ENCODE data around the gene ZC3H6.

ZC3H6 gene

DNA sequence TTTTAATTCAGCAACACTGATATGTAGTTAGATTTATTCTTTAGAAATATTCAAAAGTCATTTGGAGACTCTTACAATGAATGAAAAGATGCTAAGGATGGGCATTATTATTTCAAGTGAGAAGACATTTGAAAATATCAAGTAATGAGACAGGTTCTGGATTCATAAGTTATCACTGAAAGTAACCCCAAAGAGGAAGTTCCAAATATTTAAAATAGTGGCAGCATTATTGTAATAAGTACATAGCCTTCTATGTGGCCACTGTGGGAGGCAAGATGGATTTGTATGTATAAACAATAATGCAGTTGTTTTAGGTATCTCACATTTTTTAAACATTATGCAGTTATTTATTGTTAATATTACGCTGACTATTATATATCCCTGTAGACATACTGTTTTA lies 29.7 kb downstream of the ZC3H6 start:
- Histone ChIP-seq H3K27ac (ENCODE audit: low read depth, low read length) (no peak overlapping the region), H3K36me3 (ENCODE audit: insufficient read depth, low read length) (peaks cover 10% of the 10 kb centered on the region; the same call in 1 of the 2 replicates), H3K9ac (ENCODE audit: low read depth, low read length) (no peak overlapping the region), H3K4me1 (ENCODE audit: insufficient read depth, low read length) (no peaks in the 10 kb centered on the region), H3K9me3 (ENCODE audit: insufficient read depth, low read depth, low read length) (no peaks in the 10 kb centered on the region), H3K4me3 (ENCODE audit: low read length) (no peak overlapping the region), H3K27me3 (ENCODE audit: insufficient read depth, low read length) (no peaks in the 10 kb centered on the region)
- no CpG with 5 or more reads among the region's 1 CpG for WGBS

- H3K4me3 ChIP-seq (ENCODE audit: low read length), result no peak overlapping the region
- no peaks in the 10 kb centered on the region for H3K9me3 ChIP-seq (ENCODE audit: insufficient read depth, low read depth, low read length)
- peaks cover 2% of the 10 kb centered on the region; the same call in 1 of the 2 replicates for H3K36me3 ChIP-seq (ENCODE audit: insufficient read depth, low read length)
- no peak overlapping the region for H3K27ac ChIP-seq (ENCODE audit: low read depth, low read length)
- H3K4me1 ChIP-seq (ENCODE audit: insufficient read depth, low read length), result no peaks in the 10 kb centered on the region
- H3K9ac ChIP-seq (ENCODE audit: low read depth, low read length), result no peak overlapping the region
- H3K27me3 ChIP-seq (ENCODE audit: insufficient read depth, low read length), result no peaks in the 10 kb centered on the region
These were observed 35.5 kb downstream of the ZC3H6 start for GRCh38 chr2:112310906-112311305.

DNA sequence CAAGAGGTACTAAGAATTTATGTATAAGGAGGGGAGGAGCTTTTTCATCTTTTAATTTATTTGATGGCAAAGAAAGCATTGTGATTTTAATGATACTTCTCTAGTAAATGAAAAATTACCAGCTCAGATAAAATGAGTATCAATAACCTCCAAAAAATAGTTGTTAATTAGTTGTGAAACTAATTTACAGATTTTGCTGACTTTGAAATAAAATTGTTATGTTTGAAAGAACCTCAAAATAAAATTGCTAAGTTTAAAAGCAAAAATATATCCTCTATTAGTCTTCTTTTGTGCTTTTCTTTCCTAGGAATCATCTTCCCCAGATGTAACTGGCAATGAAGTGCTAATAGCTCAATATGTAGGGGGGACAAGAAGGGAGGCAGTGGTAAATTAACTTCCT lies 36.5 kb downstream of the ZC3H6 start:
- Histone ChIP-seq H3K27me3 (ENCODE audit: insufficient read depth, low read length) (no peaks in the 10 kb centered on the region), H3K9me3 (ENCODE audit: insufficient read depth, low read depth, low read length) (no peaks in the 10 kb centered on the region), H3K27ac (ENCODE audit: low read depth, low read length) (no peak overlapping the region), H3K4me3 (ENCODE audit: low read length) (no peak overlapping the region), H3K36me3 (ENCODE audit: insufficient read depth, low read length) (peaks cover 2% of the 10 kb centered on the region; the same call in 1 of the 2 replicates), H3K4me1 (ENCODE audit: insufficient read depth, low read length) (no peaks in the 10 kb centered on the region), H3K9ac (ENCODE audit: low read depth, low read length) (no peak overlapping the region)

GRCh38 chr2:112312821-112313220 lies 37.4 kb downstream of the ZC3H6 start:
- H3K36me3 ChIP-seq (ENCODE audit: insufficient read depth, low read length), result peaks cover 2% of the 10 kb centered on the region; the same call in 1 of the 2 replicates
- 100% methylated on average over 1 of the region's 2 CpGs for WGBS
- no peak overlapping the region for H3K27ac ChIP-seq (ENCODE audit: low read depth, low read length)
- H3K27me3 ChIP-seq (ENCODE audit: insufficient read depth, low read length), result no peaks in the 10 kb centered on the region
- no peaks in the 10 kb centered on the region for H3K9me3 ChIP-seq (ENCODE audit: insufficient read depth, low read depth, low read length)
- no peaks in the 10 kb centered on the region for H3K4me1 ChIP-seq (ENCODE audit: insufficient read depth, low read length)
- no peak overlapping the region for H3K4me3 ChIP-seq (ENCODE audit: low read length)
- no peak overlapping the region for H3K9ac ChIP-seq (ENCODE audit: low read depth, low read length)

DNA sequence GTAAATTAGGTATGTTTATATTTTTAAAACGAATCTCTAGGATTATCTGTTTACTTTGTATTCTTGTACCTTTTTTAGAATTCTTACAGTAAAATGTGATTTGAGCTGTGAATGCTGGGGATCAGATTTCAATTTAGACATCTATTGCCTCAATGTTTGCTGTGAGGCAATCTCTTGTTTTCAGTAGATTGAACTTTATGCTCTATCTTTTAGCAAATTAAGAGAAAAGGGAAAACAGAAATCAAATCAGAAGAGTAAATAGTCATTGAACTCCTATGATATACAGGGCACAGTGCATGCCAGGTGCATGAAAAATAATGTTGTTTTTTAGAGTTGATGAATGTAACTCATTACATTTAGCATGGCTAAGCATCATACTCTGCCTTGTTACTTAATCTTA lies 39.5 kb downstream of the ZC3H6 start:
- H3K9me3 ChIP-seq (ENCODE audit: insufficient read depth, low read depth, low read length), result no peaks in the 10 kb centered on the region
- no peak overlapping the region for H3K27ac ChIP-seq (ENCODE audit: low read depth, low read length)
- no peaks in the 10 kb centered on the region for H3K27me3 ChIP-seq (ENCODE audit: insufficient read depth, low read length)
- H3K36me3 ChIP-seq (ENCODE audit: insufficient read depth, low read length), result peaks cover 2% of the 10 kb centered on the region; the same call in 1 of the 2 replicates
- H3K4me1 ChIP-seq (ENCODE audit: insufficient read depth, low read length), result no peaks in the 10 kb centered on the region
- H3K4me3 ChIP-seq (ENCODE audit: low read length), result no peak overlapping the region
- H3K9ac ChIP-seq (ENCODE audit: low read depth, low read length), result no peak overlapping the region
- 92% methylated on average over 1 of the region's 1 CpG for WGBS

DNA sequence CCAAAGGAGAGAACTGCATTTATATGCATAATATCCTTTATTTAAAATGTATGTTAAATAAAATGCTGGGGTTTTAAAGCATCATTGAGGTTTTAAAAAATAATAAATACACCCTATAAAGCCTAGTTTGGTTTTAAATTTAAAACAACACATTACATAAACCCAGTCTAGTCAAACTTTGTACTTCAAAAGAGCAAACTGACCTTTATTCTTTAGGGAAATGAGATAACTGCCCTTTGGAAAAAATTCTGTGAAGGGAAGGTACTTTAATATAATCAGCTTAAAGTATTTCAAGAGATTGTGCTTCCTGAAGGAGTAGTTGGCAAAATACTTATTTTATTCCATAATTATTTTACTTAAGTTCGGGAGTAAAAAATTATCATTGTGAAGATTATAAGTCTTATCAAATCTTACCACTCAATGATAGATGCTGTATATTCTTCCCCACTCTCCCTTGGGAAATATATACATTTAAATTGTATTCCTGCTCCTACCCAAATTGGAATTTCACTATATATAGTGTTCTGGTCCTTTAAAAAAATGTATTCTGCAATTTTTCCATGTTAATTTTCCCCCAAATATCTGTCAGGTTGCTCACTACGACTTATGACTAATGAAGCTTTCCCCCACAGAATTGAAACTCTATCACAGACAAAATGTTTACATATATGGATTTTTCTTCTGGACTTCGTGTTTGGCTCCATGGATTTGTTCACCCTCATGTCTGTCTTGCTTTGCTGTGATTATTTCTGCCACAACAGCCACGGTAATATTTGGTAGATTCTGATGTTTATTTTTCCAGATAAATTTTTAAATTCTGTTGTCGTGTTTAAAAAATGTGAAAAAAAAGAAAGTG lies 42.1 kb downstream of the ZC3H6 start:
- no peaks in the 10 kb centered on the region for H3K9me3 ChIP-seq (ENCODE audit: insufficient read depth, low read depth, low read length)
- H3K27ac ChIP-seq (ENCODE audit: low read depth, low read length), result no peak overlapping the region
- 94% methylated on average over 4 of the region's 5 CpGs for WGBS
- H3K4me3 ChIP-seq (ENCODE audit: low read length), result no peak overlapping the region
- no peaks in the 10 kb centered on the region for H3K27me3 ChIP-seq (ENCODE audit: insufficient read depth, low read length)
- H3K4me1 ChIP-seq (ENCODE audit: insufficient read depth, low read length), result no peaks in the 10 kb centered on the region
- H3K9ac ChIP-seq (ENCODE audit: low read depth, low read length), result no peak overlapping the region
- H3K36me3 ChIP-seq (ENCODE audit: insufficient read depth, low read length), result no peaks in the 10 kb centered on the region

DNA sequence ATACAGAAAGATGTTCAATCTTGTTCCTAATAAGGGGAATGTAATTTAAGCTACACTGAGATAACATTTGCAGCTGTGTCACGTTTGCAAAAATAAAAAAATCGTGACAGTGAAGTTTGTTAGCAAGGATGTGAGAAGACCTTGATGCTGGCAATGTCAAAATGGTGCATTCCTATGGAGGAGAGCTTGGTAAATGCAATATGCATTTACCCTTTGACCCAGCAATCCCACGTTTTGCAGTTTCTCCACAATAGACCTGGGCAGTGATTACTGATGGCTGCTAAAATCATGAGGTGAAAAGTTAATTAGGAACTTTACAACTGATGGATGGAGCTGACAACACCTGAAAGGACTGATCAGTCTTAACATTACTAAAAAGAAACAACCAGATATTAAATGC lies 43.1 kb downstream of the ZC3H6 start:
- H3K27ac ChIP-seq (ENCODE audit: low read depth, low read length), result no peak overlapping the region
- no peaks in the 10 kb centered on the region for H3K27me3 ChIP-seq (ENCODE audit: insufficient read depth, low read length)
- H3K4me3 ChIP-seq (ENCODE audit: low read length), result no peak overlapping the region
- H3K4me1 ChIP-seq (ENCODE audit: insufficient read depth, low read length), result no peaks in the 10 kb centered on the region
- 82% methylated on average over 3 of the region's 3 CpGs for WGBS
- no peaks in the 10 kb centered on the region for H3K9me3 ChIP-seq (ENCODE audit: insufficient read depth, low read depth, low read length)
- no peaks in the 10 kb centered on the region for H3K36me3 ChIP-seq (ENCODE audit: insufficient read depth, low read length)
- no peak overlapping the region for H3K9ac ChIP-seq (ENCODE audit: low read depth, low read length)

DNA sequence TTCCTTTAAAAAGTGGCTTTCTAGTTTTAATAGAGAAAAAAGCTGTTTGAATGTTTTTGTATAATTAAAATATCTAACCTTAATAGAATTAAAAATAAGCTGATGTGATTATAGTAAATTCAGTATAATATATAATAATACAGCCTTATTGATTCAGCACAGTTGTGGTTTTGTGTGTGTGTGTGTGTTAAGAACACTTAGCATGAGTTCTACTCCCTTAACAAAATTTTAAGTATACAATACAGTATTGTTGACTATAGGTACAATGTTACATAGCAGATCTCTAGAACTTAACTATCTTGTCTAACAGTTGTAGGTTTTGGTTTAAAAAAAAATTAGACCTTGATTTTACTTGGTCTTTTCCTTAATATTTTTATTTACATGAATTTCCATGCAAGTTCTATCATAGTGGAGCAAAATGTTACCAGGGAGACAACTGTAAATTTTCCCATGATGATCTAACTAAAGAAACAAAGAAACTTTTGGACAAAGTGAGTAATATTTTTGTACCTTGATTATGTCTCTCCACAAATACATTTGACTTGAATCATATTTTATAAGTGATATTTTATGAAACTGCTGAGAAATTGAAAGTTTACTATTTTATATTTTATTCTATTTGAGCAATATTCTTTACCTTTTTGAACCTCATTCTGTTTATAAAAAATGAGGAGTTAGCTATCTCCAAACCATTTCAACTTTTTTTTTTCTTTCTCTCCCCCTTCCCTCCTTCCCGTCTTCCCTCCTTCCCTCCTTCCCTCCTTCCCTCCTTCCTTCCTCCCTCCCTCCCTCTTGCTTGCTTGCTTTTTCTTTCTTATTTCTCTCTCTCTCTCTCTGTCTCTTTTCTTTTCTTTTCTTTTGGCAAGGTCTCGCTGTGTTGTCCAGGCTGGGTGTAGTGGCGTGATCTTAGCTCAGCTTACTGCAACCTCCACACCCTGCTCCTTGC lies 46.3 kb downstream of the ZC3H6 start:
- 79% methylated on average over 3 of the region's 3 CpGs for WGBS
- Histone ChIP-seq H3K9me3 (ENCODE audit: insufficient read depth, low read depth, low read length) (no peaks in the 10 kb centered on the region), H3K27ac (ENCODE audit: low read depth, low read length) (no peak overlapping the region), H3K9ac (ENCODE audit: low read depth, low read length) (no peak overlapping the region), H3K4me1 (ENCODE audit: insufficient read depth, low read length) (no peaks in the 10 kb centered on the region), H3K27me3 (ENCODE audit: insufficient read depth, low read length) (no peaks in the 10 kb centered on the region), H3K4me3 (ENCODE audit: low read length) (no peak overlapping the region), H3K36me3 (ENCODE audit: insufficient read depth, low read length) (peaks cover 4% of the 10 kb centered on the region; the same call in 1 of the 2 replicates)

- Histone ChIP-seq H3K4me1 (ENCODE audit: insufficient read depth, low read length) (no peaks in the 10 kb centered on the region), H3K9ac (ENCODE audit: low read depth, low read length) (no peak overlapping the region), H3K27me3 (ENCODE audit: insufficient read depth, low read length) (no peaks in the 10 kb centered on the region), H3K36me3 (ENCODE audit: insufficient read depth, low read length) (peaks cover 4% of the 10 kb centered on the region; the same call in 1 of the 2 replicates), H3K27ac (ENCODE audit: low read depth, low read length) (no peak overlapping the region), H3K9me3 (ENCODE audit: insufficient read depth, low read depth, low read length) (no peaks in the 10 kb centered on the region), H3K4me3 (ENCODE audit: low read length) (no peak overlapping the region)
- 83% methylated on average over 3 of the region's 3 CpGs for WGBS
These were observed 47.5 kb downstream of the ZC3H6 start for GRCh38 chr2:112322919-112323318.

DNA sequence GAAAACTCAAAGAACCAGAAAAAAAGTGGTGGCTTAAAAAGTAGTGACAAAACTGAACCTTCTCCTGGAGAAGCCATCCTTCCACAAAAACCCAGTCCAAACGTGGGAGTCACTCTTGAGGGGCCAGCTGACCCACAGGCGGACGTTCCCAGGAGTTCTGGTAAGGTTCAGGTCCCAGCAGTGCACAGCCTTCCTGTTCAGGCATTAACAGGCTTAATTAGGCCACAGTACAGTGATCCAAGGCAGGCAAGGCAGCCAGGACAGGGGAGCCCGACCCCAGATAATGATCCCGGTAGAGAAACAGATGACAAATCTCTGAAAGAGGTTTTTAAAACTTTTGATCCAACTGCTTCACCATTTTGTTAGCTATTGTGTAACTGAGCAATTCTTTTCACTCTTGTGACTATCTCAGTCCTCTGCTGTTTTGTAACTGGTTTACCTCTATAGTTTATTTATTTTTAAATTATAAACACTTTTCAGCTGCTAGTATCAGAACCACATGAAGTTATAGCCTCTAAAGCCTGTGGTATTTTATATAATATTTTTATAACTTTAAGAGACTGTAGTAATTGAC lies 56.8 kb downstream of the ZC3H6 start:
- H3K4me1 ChIP-seq (ENCODE audit: insufficient read depth, low read length), result no peaks in the 10 kb centered on the region
- H3K9ac ChIP-seq (ENCODE audit: low read depth, low read length), result no peak overlapping the region
- H3K36me3 ChIP-seq (ENCODE audit: insufficient read depth, low read length), result peaks cover 6% of the 10 kb centered on the region; the same call in 1 of the 2 replicates
- no peak overlapping the region for H3K27ac ChIP-seq (ENCODE audit: low read depth, low read length)
- H3K9me3 ChIP-seq (ENCODE audit: insufficient read depth, low read depth, low read length), result no peaks in the 10 kb centered on the region
- H3K27me3 ChIP-seq (ENCODE audit: insufficient read depth, low read length), result no peaks in the 10 kb centered on the region
- no peak overlapping the region for H3K4me3 ChIP-seq (ENCODE audit: low read length)
- 88% methylated on average over 5 of the region's 5 CpGs for WGBS

DNA sequence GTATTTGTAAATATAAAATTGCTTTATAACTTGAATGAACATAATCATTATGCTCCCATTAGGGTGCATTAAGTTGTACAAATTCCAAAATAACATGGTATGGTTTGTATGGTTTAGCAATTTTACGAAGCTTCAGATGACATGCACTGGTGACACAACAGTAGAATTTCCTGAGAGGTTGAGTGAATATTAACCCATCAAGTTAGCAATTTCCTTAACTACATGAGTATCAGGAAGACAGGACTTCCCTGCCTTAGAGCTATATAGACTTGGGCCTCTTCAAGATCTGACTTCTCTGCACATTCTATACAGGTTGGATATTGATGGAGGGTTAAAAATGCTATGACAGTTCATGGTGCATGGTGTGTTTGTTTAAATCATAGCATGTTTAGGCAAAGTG lies 60.2 kb downstream of the ZC3H6 start:
- Histone ChIP-seq H3K4me3 (ENCODE audit: low read length) (no peak overlapping the region), H3K27ac (ENCODE audit: low read depth, low read length) (no peak overlapping the region), H3K36me3 (ENCODE audit: insufficient read depth, low read length) (peaks cover 6% of the 10 kb centered on the region; the same call in 1 of the 2 replicates), H3K9ac (ENCODE audit: low read depth, low read length) (no peak overlapping the region), H3K9me3 (ENCODE audit: insufficient read depth, low read depth, low read length) (no peaks in the 10 kb centered on the region), H3K4me1 (ENCODE audit: insufficient read depth, low read length) (no peaks in the 10 kb centered on the region), H3K27me3 (ENCODE audit: insufficient read depth, low read length) (no peaks in the 10 kb centered on the region)
- 100% methylated on average over 1 of the region's 1 CpG for WGBS

Measured in HUES64 (cell line).